ENCODE data around the gene BCKDHA.
A peak's percentile ranks its signal among the peaks of the same experiment; 100 is the strongest.
"Not testable (repeated sequence)": the region's sequence is repeated elsewhere in the genome, so short reads cannot be mapped to it uniquely, and the experiment has no call there.

Gene BCKDHA

GRCh38 chr19:41427647-41428480, 30.2 kb downstream of the BCKDHA start:
- DNase-seq: peak; percentile 55

DNA sequence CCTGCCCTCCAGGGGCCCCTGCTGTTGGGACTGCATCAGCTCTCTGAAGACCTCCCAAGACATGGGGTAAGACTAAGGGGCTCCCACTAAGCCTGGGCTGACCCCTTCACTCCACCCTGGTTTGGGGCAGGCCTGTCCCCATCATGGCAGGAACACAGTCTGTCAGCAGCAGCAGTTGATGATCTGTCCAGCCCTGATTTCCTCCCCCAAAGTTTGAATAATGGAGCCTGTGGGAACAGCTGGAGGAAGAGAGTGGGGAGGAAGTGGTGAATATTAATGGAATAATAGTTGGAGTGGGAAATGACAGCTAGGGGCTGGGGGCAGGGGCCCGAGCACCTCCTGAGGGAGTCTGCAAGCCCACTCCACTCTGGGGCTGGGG, 30.9 kb downstream of the BCKDHA start:
- DNase-seq: no peak

GRCh38 chr19:41430922-41431321, 33.3 kb downstream of the BCKDHA start:
- DNase-seq: no peak

GRCh38 chr19:41431426-41432386, 34.1 kb downstream of the BCKDHA start:
- DNase-seq: peak; percentile 19

- DNase-seq: no peak
Measured at GRCh38 chr19:41433171-41433570, 35.6 kb downstream of the BCKDHA start.

DNA sequence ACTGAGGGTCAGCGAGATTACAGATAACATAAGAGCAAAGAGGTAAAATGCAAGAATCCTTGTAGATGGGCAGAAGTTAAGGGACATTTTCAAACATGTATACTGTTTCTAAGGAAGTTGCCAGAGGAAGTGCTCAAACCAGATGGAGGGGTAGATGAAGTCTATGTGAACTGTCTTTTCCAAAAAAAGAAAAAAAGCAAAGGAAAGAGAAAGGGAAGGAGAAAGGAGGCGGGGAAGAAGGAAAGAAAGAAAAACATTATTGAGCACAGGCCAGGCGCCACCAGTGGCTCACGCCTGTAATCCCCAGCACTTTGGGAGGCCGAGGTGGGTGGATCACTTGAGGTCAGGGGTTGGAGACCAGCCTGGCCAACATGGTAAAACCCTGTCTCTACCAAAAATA, 36.8 kb downstream of the BCKDHA start:
- DNase-seq: no peak

- DNase-seq: not testable (repeated sequence)
Measured at GRCh38 chr19:41435376-41435775, 37.8 kb downstream of the BCKDHA start.

DNA sequence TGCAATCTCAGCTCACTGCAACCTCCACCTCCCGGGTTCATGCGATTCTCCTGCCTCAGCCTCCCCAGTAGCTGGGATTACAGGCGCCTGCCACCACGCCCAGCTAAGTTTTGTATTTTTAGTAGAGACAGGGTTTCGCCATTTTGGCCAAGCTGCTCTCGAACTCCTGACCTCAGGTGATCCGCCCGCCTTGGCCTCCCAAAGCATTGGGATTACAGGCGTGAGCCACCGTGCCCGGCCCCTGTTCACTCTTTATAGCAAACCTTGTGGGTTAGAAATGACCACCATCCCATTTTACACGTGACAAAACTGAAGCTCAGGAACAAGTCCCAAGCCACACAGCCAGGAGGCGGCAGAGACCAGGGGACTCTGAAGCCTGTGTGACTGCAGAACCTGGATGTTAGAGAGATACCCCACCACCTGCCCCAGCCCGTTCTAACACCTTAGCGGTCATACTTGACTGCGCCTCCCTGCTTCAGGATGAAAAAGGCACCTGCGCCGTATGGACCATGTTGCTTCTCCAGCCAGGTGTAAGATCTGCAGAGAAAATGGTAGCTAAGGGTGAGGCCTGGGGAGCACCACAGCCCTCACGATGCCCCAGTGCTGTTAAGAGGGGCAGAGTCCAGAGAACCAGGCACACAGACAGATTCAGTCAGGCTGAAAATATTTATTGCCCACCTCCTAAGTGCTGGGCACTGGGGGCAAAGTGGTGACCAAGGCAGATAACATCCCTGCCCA, 38.5 kb downstream of the BCKDHA start:
- DNase-seq: no peak

DNA sequence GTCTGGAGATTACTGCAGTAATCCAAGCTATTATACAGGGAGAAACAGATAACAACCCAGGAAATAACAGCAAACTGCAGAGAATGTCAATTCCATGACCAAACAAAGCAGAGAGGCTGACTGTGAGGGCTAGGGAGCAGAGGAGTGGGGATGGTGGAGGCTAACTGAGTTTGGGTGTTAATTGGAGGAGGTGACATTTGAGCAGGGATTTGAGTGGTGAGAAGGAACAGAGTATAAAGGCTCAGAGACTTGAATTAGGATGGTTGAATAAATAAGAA, 39.0 kb downstream of the BCKDHA start:
- no peak for DNase-seq

GRCh38 chr19:41437944-41438574, 40.4 kb downstream of the BCKDHA start:
- DNase-seq: no peak

DNA sequence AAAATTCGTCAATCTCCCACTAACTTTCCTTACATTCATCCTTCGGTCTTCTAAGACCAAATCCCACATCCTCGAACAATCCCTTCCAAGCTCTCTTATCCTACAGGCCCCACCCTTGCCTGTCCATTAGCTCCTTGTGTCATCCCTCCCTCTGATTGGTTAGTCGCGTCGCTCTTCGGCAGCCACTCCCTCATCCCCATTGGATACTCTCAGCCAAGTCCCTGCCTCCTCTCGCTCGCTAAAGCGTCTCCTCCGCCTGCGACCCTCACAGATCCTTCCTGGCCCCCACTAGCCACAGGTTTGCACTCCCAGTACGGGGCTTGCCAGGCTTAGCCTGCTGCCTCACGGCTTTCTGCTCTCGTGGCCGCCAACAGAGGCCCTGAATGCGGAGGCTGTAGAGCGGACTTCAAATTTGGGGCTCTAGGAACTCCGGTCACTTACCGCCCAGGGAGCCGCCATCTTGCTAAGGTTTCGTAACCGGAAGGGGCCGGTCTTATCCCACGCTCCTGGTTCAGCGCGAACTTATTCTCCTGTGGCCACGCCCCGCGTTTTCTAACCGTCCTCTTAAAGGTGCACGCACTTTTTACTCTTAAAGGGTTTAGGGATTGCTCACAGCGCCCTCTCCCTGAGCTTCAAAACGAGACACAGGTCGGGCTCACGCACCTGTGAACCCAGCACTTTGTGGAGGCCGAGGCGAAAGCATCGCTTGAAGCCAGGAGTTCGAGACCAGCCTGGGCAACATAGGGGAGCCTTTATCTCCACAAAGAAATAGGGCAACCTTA, 42.0 kb downstream of the BCKDHA start, which contains the start of gene DMAC2:
DMAC2 (minus strand) TSS at position 472 of the 782 bp plus-strand sequence; CDS start at position 459, 13 bp downstream.
- DNase-seq: peak; percentile 95

- DNase-seq: no peak
Measured at GRCh38 chr19:41441321-41441945, 43.8 kb downstream of the BCKDHA start.

GRCh38 chr19:41442473-41443355, 45.1 kb downstream of the BCKDHA start, which contains the start of gene ERICH4:
Gene ERICH4 (plus strand): TSS chr19:41443156. CDS start chr19:41443170, 14 bp downstream.
- DNase-seq: no peak

DNA sequence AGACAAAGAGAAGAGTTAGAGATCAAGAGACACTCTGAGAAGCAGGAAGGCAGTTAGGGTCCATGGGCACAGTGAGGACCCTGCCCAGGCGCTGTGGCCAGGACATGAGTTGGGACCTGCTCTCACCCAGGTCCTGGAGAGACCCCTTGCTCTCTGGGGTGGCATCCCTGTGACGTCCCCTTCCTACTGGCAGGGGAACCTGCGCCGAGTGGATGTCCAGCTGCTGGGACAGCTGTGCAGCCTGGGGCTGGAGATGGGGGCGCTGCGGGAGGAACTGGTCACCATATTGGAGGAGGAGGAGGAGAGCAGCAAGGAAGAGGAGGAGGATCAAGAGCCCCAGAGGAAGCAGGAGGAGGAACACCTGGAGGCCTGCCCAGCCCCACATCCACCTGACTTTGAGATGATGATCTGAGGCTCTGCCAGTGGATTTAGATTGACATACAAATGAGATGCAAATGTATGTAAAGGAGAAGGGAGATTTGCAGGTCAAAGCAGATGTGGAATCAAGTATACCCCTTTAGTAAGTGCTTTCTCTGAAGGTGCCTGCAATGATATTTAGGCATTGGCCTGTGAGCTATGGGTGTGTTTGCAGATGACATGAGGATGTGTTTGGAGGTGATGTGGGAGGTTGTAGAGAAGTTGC, 46.3 kb downstream of the BCKDHA start:
- no peak for DNase-seq

DNA sequence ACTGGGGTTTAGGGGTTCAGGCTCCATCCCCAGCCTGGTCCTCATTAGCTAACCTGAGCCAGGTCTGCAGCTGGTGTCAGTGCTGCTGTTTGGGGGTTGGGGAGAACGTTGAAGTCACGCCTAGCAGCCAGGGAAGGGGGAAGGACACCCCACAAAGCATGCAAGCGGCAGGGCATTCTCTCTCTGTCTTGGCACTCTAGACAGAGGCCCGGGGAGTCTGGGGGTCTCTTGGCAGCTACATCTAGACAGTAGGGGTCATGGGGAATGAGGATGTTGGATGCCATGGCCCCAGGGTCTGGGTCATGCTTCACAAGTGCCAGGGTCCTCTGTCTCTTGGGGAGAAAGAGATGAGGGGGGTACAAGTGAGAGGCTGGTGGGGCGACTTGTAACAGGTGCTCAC, 48.0 kb downstream of the BCKDHA start:
- no peak for DNase-seq

GRCh38 chr19:41447732-41448332, 50.2 kb downstream of the BCKDHA start:
- DNase-seq: no peak

DNA sequence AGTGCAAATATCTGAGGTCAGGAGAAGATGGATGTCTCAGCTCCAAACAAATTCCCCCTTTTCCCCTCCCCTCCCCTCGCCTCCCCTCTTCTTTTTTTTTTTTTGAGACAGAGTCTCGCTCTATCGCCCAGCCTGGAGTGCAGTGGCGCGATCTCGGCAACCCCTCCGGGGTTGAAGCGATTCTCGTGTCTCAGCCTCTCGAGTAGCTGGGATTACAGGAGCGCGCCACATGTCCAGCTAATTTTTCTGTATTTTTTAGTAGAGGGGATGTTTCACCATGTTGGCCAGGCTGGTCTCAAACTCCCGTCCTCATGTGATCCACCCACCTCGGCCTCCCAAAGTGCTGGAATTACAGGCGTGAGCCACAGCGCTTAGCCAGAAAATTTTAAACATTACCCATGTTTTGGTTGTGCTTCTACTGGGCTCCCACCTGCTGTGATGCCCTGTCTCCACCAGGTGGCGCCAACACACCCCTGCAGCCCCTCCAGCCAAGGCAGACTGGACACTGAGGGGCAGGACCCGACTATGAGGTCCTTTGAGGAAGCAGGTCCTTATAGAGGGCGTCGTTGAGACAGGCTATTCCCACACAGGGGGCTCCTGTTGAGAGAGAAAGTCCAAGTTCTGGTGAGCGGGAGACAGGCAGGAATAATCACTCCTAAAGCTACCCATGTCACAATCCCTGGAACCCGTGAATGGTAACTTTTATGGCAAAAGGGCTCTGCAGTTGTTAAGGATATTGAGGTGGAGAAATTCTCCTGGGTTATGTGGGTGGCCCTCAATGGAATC, 51.7 kb downstream of the BCKDHA start:
- peak; percentile 65 for DNase-seq

DNA sequence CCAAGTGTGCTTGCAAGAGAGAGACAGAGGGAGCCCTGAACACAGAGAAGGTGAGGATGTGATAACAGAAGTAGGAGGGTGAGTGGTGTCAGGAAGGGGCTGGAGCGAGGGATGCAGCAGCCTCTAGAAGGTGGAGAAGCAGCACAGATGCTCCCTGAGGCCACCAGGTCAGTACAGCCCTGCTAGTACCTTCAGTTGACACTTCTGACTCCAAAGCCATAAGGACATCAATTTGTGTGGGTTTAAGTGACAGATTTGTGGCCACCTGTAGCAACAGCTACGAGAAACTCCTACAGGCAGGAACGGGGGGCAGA, 52.2 kb downstream of the BCKDHA start:
- no peak for DNase-seq

All from CD4-positive, alpha-beta T cell treated with Interleukin-4 for 4 hours (primary cell).